ENCODE measurements around the gene NCF1. TPM values are rescaled to one million over a fixed set of nuclear protein-coding genes. Genes with fewer than 3 reads are reported as not detected.
A peak's percentile ranks its signal among the peaks of the same experiment; 100 is the strongest.
"Not testable (repeated sequence)": the region's sequence is repeated elsewhere in the genome, so short reads cannot be mapped to it uniquely, and the experiment has no call there.

NCF1 gene
- polyA plus RNA-seq, 3 donors: 489 to 1,218 (median 508) TPM

DNA sequence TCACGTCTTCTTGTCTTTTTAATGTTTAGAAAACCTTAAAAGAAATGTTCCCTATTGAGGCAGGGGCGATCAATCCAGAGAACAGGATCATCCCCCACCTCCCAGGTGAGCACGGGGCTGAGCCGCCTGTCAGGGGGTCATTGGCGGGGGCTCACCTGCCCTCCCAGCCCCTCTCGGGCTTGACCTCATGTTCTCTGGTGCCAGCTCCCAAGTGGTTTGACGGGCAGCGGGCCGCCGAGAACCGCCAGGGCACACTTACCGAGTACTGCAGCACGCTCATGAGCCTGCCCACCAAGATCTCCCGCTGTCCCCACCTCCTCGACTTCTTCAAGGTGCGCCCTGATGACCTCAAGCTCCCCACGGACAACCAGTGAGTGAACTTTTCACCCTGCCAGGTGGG is 5.2 kb downstream of the NCF1 start:
- H3K4me1 Mint-ChIP-seq; H3K4me1 ChIP-seq (ENCODE audit: control insufficient read depth in 1 of 2, insufficient read depth in 2 of 2, low read length in 2 of 2); H3K4me3 ChIP-seq (replicated peaks in 1 of 3; ENCODE audit: low read depth in 2 of 3, low read length in 3 of 3); H3K27ac Mint-ChIP-seq; H3K27me3 Mint-ChIP-seq (ENCODE audit: low read depth in 3 of 3); H3K9me3 ChIP-seq (replicated peaks in 1 of 2; ENCODE audit: control insufficient read depth in 1 of 2, insufficient read depth in 1 of 2, low read length in 2 of 2); H3K4me3 Mint-ChIP-seq; intact Hi-C loops (cut with micrococcal nuclease); H3K4me2 ChIP-seq (replicated peaks; ENCODE audit: extremely low read depth, low read length, poor library complexity, severe bottlenecking); DNase-seq; H3K27me3 ChIP-seq (ENCODE audit: control insufficient read depth in 2 of 2, insufficient read depth in 2 of 2, low read length in 2 of 2); H3K27ac ChIP-seq (ENCODE audit: low read depth in 1 of 2, low read length in 2 of 2); H3K79me2 ChIP-seq (ENCODE audit: insufficient read depth, low read length); H3K36me3 Mint-ChIP-seq; H3K9ac ChIP-seq (ENCODE audit: insufficient read depth, low read length, poor library complexity, severe bottlenecking); H3K9me3 Mint-ChIP-seq; H2AFZ ChIP-seq (ENCODE audit: insufficient read depth, low read depth, low read length, poor library complexity, severe bottlenecking): not testable (repeated sequence)
- Histone ChIP-seq H3K36me3 (replicated peaks in 1 of 2; ENCODE audit: control insufficient read depth in 1 of 2, insufficient read depth in 2 of 2, low read length in 2 of 2) (peaks cover 2 to 14% of the 10 kb centered on the region in 2 donors), H4K20me1 (ENCODE audit: insufficient read depth, low read length) (peaks cover 26% of the 10 kb centered on the region)
- WGBS (ENCODE audit: insufficient coverage): no CpG with 5 or more reads among the region's 17 CpGs

DNA sequence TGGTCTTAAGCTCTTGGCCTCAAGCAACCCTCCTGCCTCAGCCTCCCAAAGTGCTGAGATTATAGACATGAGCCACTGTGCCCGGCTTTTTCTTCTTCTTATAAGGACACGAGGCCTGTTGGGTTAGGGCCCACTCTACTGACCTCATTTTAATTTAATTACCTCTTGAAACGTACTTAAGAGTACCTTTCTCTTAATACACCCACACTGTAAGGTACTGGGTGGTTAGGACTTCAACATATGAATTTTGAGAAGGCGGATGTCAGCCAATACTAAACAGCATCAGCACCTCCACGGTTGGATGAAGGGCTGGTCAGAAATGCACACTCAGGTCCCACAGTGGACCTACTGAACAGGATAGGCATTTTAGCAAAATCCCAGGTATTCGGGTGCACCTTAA is 7.9 kb downstream of the NCF1 start:
- WGBS (ENCODE audit: insufficient coverage): no CpG with 5 or more reads among the region's 6 CpGs
- H3K4me3 ChIP-seq (replicated peaks in 1 of 3; ENCODE audit: low read depth in 2 of 3, low read length in 3 of 3); H3K36me3 Mint-ChIP-seq; H3K4me3 Mint-ChIP-seq; H3K27me3 ChIP-seq (ENCODE audit: control insufficient read depth in 2 of 2, insufficient read depth in 2 of 2, low read length in 2 of 2); H3K9me3 Mint-ChIP-seq; H3K4me1 ChIP-seq (ENCODE audit: control insufficient read depth in 1 of 2, insufficient read depth in 2 of 2, low read length in 2 of 2); H3K9ac ChIP-seq (ENCODE audit: insufficient read depth, low read length, poor library complexity, severe bottlenecking); H3K79me2 ChIP-seq (ENCODE audit: insufficient read depth, low read length); H3K27me3 Mint-ChIP-seq (ENCODE audit: low read depth in 3 of 3); H3K27ac ChIP-seq (ENCODE audit: low read depth in 1 of 2, low read length in 2 of 2); H2AFZ ChIP-seq (ENCODE audit: insufficient read depth, low read depth, low read length, poor library complexity, severe bottlenecking); intact Hi-C loops (cut with micrococcal nuclease); DNase-seq; H3K4me2 ChIP-seq (replicated peaks; ENCODE audit: extremely low read depth, low read length, poor library complexity, severe bottlenecking); H3K9me3 ChIP-seq (replicated peaks in 1 of 2; ENCODE audit: control insufficient read depth in 1 of 2, insufficient read depth in 1 of 2, low read length in 2 of 2); H3K4me1 Mint-ChIP-seq: not testable (repeated sequence)
- Histone ChIP-seq H3K36me3 (replicated peaks in 1 of 2; ENCODE audit: control insufficient read depth in 1 of 2, insufficient read depth in 2 of 2, low read length in 2 of 2) (peaks cover 2 to 18% of the 10 kb centered on the region in 2 donors), H4K20me1 (ENCODE audit: insufficient read depth, low read length) (peaks cover 30% of the 10 kb centered on the region)
- peak overlapping the region in 1 of 7 donors; percentile 41 for H3K27ac Mint-ChIP-seq

DNA sequence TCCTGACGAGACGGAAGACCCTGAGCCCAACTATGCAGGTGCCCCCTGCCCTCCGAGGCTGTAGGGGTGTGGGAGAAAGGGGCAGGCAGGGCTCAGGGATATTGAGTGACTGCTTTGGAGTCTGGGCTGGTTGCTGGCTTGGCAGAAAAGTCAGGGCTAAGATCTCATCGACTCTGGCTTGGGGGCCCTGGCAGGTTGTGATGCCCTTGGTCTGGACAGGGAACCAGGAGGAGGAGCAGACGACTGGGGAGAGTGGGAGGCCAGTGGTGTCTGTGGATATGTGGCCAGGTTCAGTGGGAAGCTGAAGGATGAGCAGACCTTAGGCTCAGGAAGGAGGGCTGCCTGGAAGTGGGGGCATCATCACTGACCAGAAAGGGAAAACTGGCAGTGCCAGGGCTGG is 9.8 kb downstream of the NCF1 start:
- H3K27me3 Mint-ChIP-seq (ENCODE audit: low read depth in 3 of 3); H3K79me2 ChIP-seq (ENCODE audit: insufficient read depth, low read length); H2AFZ ChIP-seq (ENCODE audit: insufficient read depth, low read depth, low read length, poor library complexity, severe bottlenecking); H3K27ac ChIP-seq (ENCODE audit: low read depth in 1 of 2, low read length in 2 of 2); H3K4me2 ChIP-seq (replicated peaks; ENCODE audit: extremely low read depth, low read length, poor library complexity, severe bottlenecking); H3K27me3 ChIP-seq (ENCODE audit: control insufficient read depth in 2 of 2, insufficient read depth in 2 of 2, low read length in 2 of 2); H3K9ac ChIP-seq (ENCODE audit: insufficient read depth, low read length, poor library complexity, severe bottlenecking); H3K4me3 Mint-ChIP-seq; intact Hi-C loops (cut with micrococcal nuclease); H3K4me1 ChIP-seq (ENCODE audit: control insufficient read depth in 1 of 2, insufficient read depth in 2 of 2, low read length in 2 of 2); DNase-seq; H3K4me1 Mint-ChIP-seq; H3K9me3 Mint-ChIP-seq; H3K4me3 ChIP-seq (replicated peaks in 1 of 3; ENCODE audit: low read depth in 2 of 3, low read length in 3 of 3); H3K9me3 ChIP-seq (replicated peaks in 1 of 2; ENCODE audit: control insufficient read depth in 1 of 2, insufficient read depth in 1 of 2, low read length in 2 of 2): not testable (repeated sequence)
- peaks cover 10% of the 10 kb centered on the region in 2 donors for H3K36me3 Mint-ChIP-seq
- H4K20me1 ChIP-seq (ENCODE audit: insufficient read depth, low read length): peaks cover 21% of the 10 kb centered on the region
- 93% methylated on average over 3 of the region's 5 CpGs for WGBS (ENCODE audit: insufficient coverage)
- H3K27ac Mint-ChIP-seq: peak overlapping the region in 2 of 7 donors; percentile 29 to 65
- peaks cover 2 to 18% of the 10 kb centered on the region in 2 donors for H3K36me3 ChIP-seq (replicated peaks in 1 of 2; ENCODE audit: control insufficient read depth in 1 of 2, insufficient read depth in 2 of 2, low read length in 2 of 2)

DNA sequence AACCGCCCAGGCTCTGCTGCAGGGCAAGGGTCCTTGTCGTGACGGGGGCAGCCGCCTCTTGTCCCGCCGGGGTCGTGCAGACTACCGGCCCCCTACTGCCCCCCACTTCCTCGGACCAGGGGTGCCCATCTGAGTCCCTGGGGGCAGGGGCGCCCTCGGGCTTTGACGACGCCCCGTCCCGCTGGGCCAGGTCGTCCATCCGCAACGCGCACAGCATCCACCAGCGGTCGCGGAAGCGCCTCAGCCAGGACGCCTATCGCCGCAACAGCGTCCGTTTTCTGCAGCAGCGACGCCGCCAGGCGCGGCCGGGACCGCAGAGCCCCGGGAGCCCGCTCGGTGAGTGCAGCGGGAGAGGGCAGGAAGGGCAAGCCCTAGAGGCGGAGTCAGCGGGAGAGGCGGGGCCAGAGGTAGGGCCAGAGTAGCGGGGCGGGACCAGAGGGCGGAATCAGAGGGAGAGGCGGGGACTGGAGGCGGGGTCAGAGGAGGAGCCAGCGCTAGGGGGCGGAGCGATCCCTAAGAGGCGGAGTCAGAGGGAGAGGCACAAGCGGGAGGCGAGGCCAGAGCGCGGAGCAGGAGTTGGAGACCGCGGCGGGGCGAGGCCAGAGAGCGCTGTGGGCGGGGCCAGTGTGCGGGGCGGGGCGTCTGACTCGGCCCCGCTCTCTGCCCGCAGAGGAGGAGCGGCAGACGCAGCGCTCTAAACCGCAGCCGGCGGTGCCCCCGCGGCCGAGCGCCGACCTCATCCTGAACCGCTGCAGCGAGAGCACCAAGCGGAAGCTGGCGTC is 14.7 kb downstream of the NCF1 start:
- H3K36me3 ChIP-seq (replicated peaks in 1 of 2; ENCODE audit: control insufficient read depth in 1 of 2, insufficient read depth in 2 of 2, low read length in 2 of 2); H3K27me3 Mint-ChIP-seq (ENCODE audit: low read depth in 3 of 3); H2AFZ ChIP-seq (ENCODE audit: insufficient read depth, low read depth, low read length, poor library complexity, severe bottlenecking); H3K27ac ChIP-seq (ENCODE audit: low read depth in 1 of 2, low read length in 2 of 2); H3K9ac ChIP-seq (ENCODE audit: insufficient read depth, low read length, poor library complexity, severe bottlenecking); H3K4me3 Mint-ChIP-seq; H3K27me3 ChIP-seq (ENCODE audit: control insufficient read depth in 2 of 2, insufficient read depth in 2 of 2, low read length in 2 of 2); H3K79me2 ChIP-seq (ENCODE audit: insufficient read depth, low read length); H3K4me1 Mint-ChIP-seq; H3K9me3 Mint-ChIP-seq; H3K9me3 ChIP-seq (replicated peaks in 1 of 2; ENCODE audit: control insufficient read depth in 1 of 2, insufficient read depth in 1 of 2, low read length in 2 of 2); H3K36me3 Mint-ChIP-seq; H3K4me1 ChIP-seq (ENCODE audit: control insufficient read depth in 1 of 2, insufficient read depth in 2 of 2, low read length in 2 of 2); H4K20me1 ChIP-seq (ENCODE audit: insufficient read depth, low read length); intact Hi-C loops (cut with micrococcal nuclease); H3K4me3 ChIP-seq (replicated peaks in 1 of 3; ENCODE audit: low read depth in 2 of 3, low read length in 3 of 3); H3K4me2 ChIP-seq (replicated peaks; ENCODE audit: extremely low read depth, low read length, poor library complexity, severe bottlenecking): not testable (repeated sequence)
- peak overlapping the region in 2 of 7 donors; percentile 50 to 65 for H3K27ac Mint-ChIP-seq
- DNase-seq: peak; percentile 86 to 89 (median 87)
- WGBS (ENCODE audit: insufficient coverage): 0% methylated on average over 13 of the region's 82 CpGs
